Bronchial epithelial cell (primary cell): Measurements from ENCODE around the gene MINDY4. TPM values are rescaled to one million over a fixed set of nuclear protein-coding genes. Genes with fewer than 3 reads are reported as not detected.

Experiments
- DNase-seq: peaks from one replicate; pipeline ENCODE4 v3.0.0-alpha.2; 2010; ENCODE audit warnings: low read depth
- FAIRE-seq: peaks from 2 replicates; lab custom pipeline; 2011; peaks lifted over from hg19 to GRCh38; lab: Jason Lieb, UNC
- H3K27me3 ChIP-seq: 2 replicates; pipeline ENCODE4 v1.5.1; 2011; ENCODE audit warnings: low read length; ENCODE audit not compliant: control insufficient read depth, insufficient read depth
- H3K36me3 ChIP-seq: 2 replicates; pipeline ENCODE4 v1.5.1; 2011; ENCODE audit warnings: low read length; ENCODE audit not compliant: control insufficient read depth, insufficient read depth
- H3K4me3 ChIP-seq: 2 replicates; pipeline ENCODE4 v1.5.1; 2011; ENCODE audit warnings: mild to moderate bottlenecking, low read depth, low read length, control low read depth
- total RNA-seq: library from RNA; depleted of rRNA; stranded (reverse); fragments of >200 nt; gene quantifications from 2 replicates; pipeline ENCODE4 v1.2.1, GENCODE V29; 2014
- TF ChIP-seq, protein P1 (sequence below): IDR thresholded peaks from 2 replicates; pipeline ENCODE4 v1.5.1; 2011; ENCODE audit warnings: mild to moderate bottlenecking, moderate library complexity, low read length, control low read depth, inconsistent platforms; ENCODE audit not compliant: insufficient read depth, severe bottlenecking

Gene MINDY4
- total RNA-seq, 1 donor from 2014 or later = 1.1 TPM

DNA sequence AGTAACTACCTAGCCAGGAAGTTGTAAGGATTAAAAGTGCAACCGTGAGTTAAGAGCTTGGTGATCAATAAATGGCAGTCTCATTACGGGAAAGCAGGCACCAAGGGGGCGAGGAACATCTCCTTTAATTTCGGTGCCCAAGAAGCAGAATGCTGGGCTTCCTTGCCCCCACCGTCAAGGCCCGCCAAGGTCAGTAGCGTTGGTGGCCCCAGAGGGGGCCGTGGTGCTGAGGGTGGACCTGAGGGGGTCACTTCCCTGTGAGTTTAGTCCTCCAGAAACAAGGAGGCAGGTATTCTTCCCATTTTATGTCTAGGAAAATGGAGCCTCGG lies 408 bp upstream of the MINDY4 start:
- no peak for FAIRE-seq
- Histone ChIP-seq H3K4me3 (peak overlapping the region; percentile 53), H3K36me3 (no peaks in the 10 kb centered on the region), H3K27me3 (no peaks in the 10 kb centered on the region)
- no peak for DNase-seq
- TF ChIP-seq, protein P1, sequence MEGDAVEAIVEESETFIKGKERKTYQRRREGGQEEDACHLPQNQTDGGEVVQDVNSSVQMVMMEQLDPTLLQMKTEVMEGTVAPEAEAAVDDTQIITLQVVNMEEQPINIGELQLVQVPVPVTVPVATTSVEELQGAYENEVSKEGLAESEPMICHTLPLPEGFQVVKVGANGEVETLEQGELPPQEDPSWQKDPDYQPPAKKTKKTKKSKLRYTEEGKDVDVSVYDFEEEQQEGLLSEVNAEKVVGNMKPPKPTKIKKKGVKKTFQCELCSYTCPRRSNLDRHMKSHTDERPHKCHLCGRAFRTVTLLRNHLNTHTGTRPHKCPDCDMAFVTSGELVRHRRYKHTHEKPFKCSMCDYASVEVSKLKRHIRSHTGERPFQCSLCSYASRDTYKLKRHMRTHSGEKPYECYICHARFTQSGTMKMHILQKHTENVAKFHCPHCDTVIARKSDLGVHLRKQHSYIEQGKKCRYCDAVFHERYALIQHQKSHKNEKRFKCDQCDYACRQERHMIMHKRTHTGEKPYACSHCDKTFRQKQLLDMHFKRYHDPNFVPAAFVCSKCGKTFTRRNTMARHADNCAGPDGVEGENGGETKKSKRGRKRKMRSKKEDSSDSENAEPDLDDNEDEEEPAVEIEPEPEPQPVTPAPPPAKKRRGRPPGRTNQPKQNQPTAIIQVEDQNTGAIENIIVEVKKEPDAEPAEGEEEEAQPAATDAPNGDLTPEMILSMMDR = no peak

DNA sequence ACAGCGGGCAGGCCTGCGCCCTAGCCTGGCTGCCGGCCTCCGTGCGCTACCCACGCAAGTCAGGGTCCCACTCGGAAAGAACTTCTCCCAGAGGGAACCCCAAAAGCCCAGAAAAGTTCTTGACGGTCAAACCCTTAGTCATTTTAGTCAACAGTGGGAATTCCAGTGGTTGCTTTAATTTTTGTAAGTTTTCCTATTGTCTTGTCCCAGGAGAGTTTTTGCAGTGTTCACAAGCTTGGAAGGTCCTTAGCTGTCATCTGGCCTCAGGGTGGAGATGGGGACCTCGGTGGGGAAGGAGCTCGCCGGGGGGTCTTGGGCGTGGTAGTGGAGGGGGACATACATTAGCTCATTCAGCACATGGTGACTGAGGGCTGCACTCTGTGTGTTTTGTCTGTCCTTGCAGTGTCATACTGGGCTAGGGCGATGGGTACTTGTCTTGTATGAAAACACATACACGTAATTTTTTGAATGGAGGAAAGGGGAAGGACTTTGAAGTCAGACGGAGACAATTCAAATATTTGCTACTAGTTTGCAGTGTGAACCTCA lies 736 bp downstream of the MINDY4 start:
- TF ChIP-seq, protein P1 = no peak
- H3K36me3 ChIP-seq = no peaks in the 10 kb centered on the region
- H3K4me3 ChIP-seq = peak overlapping the region; percentile 53
- DNase-seq = no peak
- no peak for FAIRE-seq
- H3K27me3 ChIP-seq = no peaks in the 10 kb centered on the region

DNA sequence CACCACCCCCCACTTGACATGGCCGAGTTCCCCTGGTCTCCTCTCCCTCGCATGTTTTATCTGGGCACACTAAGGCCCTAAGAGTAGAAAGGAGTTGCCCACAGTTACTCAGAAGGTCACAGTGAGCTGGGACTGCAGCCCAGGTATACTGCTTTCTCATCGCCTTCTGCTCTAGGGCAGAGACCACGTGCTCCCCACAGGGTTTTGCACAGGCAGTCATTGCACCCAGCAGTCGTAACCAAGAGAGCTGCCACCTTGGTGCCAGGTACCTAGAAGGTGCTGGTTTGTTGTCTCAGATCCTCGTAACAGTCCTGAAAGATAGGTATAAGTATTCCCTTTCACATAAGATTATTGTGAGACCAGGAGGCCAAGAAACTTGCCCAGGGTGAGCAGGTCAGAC lies 1.8 kb downstream of the MINDY4 start:
- FAIRE-seq (no peak), DNase-seq (no peak)
- TF ChIP-seq, protein P1 = no peak
- no peaks in the 10 kb centered on the region for H3K27me3 ChIP-seq
- no peak overlapping the region for H3K4me3 ChIP-seq
- H3K36me3 ChIP-seq = no peaks in the 10 kb centered on the region

DNA sequence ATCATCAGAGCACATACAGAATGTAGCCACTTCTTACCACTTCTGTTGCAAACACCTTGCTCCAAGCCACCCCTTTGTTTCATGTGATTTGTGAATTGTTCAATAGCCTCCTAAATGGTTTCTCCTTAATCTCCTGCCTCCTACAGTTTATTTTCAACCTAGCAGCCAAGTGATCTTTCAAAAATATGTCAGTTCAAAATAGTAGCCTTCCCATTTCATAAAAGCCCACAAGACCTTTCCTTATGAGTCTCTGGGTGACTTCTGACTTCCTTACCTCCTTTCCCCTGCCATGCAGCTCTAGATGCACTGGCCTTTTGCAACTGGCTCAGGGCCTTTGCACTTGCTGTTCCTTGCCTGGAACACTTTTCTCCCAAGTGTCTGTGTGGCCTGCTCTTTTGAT lies 4.8 kb downstream of the MINDY4 start:
- FAIRE-seq = no peak
- no peaks in the 10 kb centered on the region for H3K36me3 ChIP-seq
- H3K4me3 ChIP-seq = no peak overlapping the region
- no peaks in the 10 kb centered on the region for H3K27me3 ChIP-seq
- TF ChIP-seq, protein P1 = no peak
- DNase-seq = no peak

DNA sequence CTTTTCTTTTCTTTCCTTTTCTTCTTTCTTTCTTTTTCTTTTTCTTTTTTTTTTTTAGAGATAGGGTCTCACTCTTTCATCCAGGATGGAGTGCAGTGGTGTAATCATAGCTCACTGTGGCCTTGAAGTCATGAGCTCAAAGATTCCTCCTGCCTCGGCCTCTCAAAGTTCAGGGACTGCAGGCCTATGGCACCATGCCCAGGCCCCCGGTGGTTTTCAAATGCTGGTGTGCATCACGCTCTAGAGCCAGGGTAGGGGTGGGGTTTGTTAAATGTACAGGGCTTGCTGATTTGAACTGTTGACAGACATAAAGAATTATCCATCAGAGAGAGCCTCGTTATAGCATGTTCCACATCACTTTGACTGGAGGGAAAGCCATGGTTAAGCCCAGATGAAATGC lies 5.8 kb downstream of the MINDY4 start:
- TF ChIP-seq, protein P1 = no peak
- no peak for DNase-seq
- peak; percentile 93 for FAIRE-seq
- no peak overlapping the region for H3K4me3 ChIP-seq
- H3K36me3 ChIP-seq = no peaks in the 10 kb centered on the region
- H3K27me3 ChIP-seq = no peaks in the 10 kb centered on the region
